HAP-1 (cell line): ENCODE data around the gene NIT1.
"Not testable (repeated sequence)": the region's sequence is repeated elsewhere in the genome, so short reads cannot be mapped to it uniquely, and the experiment has no call there.

Experiments used
- DNase-seq, 2 experiments: peaks; one replicate each; pipeline ENCODE4 v3.0.0-alpha.2; 2016 to 2020; ENCODE audit warnings: low spot score in 2 of 2
- H3K27me3 ChIP-seq: fragments of 250-450 bp; sonication (Bioruptor Pico); 2 replicates; pipeline ENCODE4 v1.5.1; 2020; ENCODE audit warnings: low read depth, mild to moderate bottlenecking, moderate library complexity
- H3K36me3 ChIP-seq: fragments of 250-450 bp; sonication (Bioruptor Pico); replicated peaks from 2 replicates; pipeline ENCODE4 v1.5.1; 2020; ENCODE audit warnings: mild to moderate bottlenecking
- H3K4me1 ChIP-seq: fragments of 250-450 bp; sonication (Bioruptor Pico); 2 replicates; pipeline ENCODE4 v1.5.1; 2020; ENCODE audit warnings: mild to moderate bottlenecking
- H3K4me3 ChIP-seq: fragments of 250-450 bp; sonication (Bioruptor Pico); 2 replicates; pipeline ENCODE4 v1.5.1; 2020; ENCODE audit warnings: mild to moderate bottlenecking, moderate library complexity
- H3K9me3 ChIP-seq: fragments of 250-450 bp; sonication (Bioruptor Pico); 2 replicates; pipeline ENCODE4 v1.5.1; 2020; ENCODE audit warnings: mild to moderate bottlenecking, moderate library complexity
- in situ Hi-C: fragments of 300-500 bp; cut with MboI; formaldehyde crosslinking; loops from 3 replicates; pipeline ENCODE4 v1.14.3; 2020; ENCODE audit warnings: low sequenced_read_pairs, inconsistent platforms, mixed read lengths

NIT1 gene

DNA sequence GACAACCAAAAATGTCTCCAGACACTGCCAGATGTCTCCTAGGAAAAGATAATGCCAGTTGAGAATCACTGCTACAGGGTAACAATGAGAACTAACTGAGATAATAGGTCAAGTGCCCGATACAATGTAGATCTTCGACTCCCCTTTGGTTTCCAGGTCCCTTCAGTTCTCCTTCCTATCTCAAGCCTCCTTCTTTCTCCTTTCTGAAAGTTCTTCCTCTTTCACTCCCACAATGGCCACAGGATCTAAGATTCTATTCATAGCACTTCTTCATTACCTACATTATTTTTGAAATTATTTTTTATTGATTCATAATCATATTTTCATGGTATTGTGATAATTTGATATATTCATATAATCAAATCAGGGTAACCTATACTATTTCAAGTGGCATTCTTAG, 6.4 kb upstream of the NIT1 start:
- H3K36me3 ChIP-seq, result peaks cover 5% of the 10 kb centered on the region
- peaks cover 5% of the 10 kb centered on the region; the same call in 1 of the 2 replicates for H3K4me1 ChIP-seq
- in situ Hi-C loops, result no loop called here
- H3K27me3 ChIP-seq, result no peaks in the 10 kb centered on the region
- no peak overlapping the region for H3K4me3 ChIP-seq
- no peaks in the 10 kb centered on the region for H3K9me3 ChIP-seq
- no peak for DNase-seq

DNA sequence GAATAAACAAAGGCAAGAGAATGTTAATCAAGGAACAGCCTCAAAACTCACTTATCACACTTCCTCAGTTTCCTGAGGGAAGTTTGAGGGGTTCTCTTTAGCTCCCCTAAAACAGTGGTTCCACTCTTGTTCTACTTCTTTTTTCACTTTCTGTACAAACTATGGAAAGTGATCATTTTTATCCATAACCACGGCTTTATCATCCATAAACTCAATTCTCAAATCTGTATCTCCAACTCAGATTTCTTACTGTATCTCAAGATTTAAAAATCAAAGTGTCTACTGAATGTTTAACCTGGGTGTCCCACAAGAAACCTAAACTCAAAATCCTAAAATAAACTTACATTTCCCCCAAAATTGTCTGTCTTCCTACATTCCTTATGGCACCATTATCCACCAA, 4.0 kb upstream of the NIT1 start:
- DNase-seq, result no peak
- peaks cover 8% of the 10 kb centered on the region for H3K4me1 ChIP-seq

DNA sequence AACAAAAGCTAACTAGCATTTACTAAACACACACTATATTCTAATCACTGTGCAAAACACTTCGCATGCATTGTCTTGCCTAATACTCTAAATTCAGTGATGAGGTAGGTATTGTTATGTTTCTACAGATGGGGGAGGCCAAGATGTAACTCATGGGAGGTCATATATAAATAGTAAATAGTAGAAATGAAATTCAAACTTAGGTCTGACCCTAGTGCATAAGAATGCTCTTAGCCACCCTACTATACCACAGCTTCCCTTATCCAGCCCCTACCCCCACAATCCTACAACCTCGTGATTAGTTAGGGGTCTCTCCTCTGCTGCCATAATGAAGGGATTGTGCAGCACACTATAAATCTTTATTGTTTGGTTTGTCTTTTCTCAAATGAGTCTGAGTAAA, 3.3 kb upstream of the NIT1 start:
- H3K36me3 ChIP-seq, result peaks cover 8% of the 10 kb centered on the region; the same call in 1 of the 2 replicates
- in situ Hi-C loops, result no loop called here
- no peaks in the 10 kb centered on the region for H3K27me3 ChIP-seq
- H3K9me3 ChIP-seq, result no peaks in the 10 kb centered on the region
- H3K4me3 ChIP-seq, result no peak overlapping the region
- H3K4me1 ChIP-seq, result peaks cover 14% of the 10 kb centered on the region
- DNase-seq, result no peak

More for the DNA sequence above, 4.0 kb upstream of the NIT1 start:
- Histone ChIP-seq H3K4me3 (no peak overlapping the region), H3K27me3 (no peaks in the 10 kb centered on the region), H3K36me3 (peaks cover 8% of the 10 kb centered on the region; the same call in 1 of the 2 replicates), H3K9me3 (no peaks in the 10 kb centered on the region)
- in situ Hi-C loops, result no loop called here

DNA sequence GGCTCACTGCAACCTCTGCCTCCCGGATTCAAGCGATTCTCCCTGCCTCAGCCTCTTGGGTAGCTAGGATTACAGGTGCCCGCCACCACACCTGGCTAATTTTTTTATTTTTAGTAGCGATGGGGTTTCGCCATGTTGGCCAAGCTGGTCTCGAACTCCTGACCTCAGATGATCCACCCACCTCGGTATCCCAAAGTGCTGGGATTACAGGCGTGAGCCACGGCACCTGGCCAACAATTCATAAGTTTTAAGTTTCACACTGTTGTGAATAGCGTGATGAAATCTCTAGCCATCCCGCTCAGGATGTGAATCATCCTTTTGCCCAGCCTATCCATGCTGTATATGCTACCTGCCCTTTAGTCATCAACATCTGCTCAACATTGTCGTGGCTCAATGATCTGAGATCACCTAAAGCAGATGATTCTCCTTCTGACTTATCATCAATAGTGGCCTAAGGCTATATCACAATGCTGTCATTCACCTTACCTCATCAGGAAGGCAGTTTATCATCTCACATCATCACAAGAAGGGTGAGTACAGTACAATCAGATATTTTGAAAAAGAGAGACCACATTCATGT, 2.7 kb upstream of the NIT1 start:
- H3K4me3 ChIP-seq, result no peak overlapping the region
- H3K27me3 ChIP-seq, result no peaks in the 10 kb centered on the region
- no peak for DNase-seq
- peaks cover 15% of the 10 kb centered on the region for H3K36me3 ChIP-seq
- H3K4me1 ChIP-seq, result peaks cover 14% of the 10 kb centered on the region
- H3K9me3 ChIP-seq, result no peaks in the 10 kb centered on the region
- in situ Hi-C loops, result no loop called here

DNA sequence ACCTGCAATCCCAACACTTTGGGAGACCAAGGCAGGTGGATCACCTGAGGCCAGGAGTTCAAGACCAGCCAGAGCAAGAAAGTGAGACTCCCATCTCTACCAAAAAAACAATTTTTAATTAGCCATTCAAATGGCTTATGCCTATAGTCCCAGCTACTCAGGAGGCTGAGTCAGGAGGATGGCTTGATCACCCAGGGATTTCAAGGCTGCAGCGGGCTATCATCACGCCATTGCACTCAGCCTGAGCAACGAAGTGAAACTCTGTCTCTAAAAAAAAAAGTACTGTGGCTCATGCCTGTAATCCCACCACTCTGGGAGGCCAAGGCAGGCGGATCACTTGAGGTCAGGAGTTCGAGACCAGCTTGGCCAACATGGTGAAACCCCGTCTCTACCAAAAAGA, 1.9 kb upstream of the NIT1 start:
- H3K4me3 ChIP-seq, DNase-seq, in situ Hi-C loops, H3K9me3 ChIP-seq, H3K27me3 ChIP-seq: not testable (repeated sequence)
- peaks cover 14% of the 10 kb centered on the region for H3K4me1 ChIP-seq
- H3K36me3 ChIP-seq, result peaks cover 22% of the 10 kb centered on the region

DNA sequence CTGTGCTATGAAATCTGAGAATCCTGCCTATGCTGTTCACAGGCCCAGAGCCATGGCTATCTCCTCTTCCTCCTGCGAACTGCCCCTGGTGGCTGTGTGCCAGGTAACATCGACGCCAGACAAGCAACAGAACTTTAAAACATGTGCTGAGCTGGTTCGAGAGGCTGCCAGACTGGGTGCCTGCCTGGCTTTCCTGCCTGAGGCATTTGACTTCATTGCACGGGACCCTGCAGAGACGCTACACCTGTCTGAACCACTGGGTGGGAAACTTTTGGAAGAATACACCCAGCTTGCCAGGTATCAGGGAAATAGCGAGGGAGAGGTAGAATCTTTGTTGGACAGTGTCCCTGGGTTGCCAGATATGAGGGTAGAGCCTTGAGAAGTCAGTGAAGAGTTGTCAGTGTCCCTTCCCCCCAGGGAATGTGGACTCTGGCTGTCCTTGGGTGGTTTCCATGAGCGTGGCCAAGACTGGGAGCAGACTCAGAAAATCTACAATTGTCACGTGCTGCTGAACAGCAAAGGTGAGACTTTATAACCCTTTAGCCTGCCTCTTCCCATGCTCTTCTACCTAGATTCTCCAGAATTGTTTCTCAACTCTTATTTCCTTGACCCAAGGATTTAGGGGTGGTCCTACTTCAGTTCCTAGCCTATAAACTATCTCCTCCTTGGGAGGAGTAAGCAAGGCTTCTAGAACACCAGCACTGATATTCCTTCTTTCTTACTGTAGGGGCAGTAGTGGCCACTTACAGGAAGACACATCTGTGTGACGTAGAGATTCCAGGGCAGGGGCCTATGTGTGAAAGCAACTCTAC, 1.4 kb downstream of the NIT1 start:
- Histone ChIP-seq H3K4me1 (peaks cover 14% of the 10 kb centered on the region), H3K9me3 (no peaks in the 10 kb centered on the region), H3K27me3 (no peaks in the 10 kb centered on the region), H3K4me3 (peak overlapping the region; percentile 91), H3K36me3 (peaks cover 52% of the 10 kb centered on the region)
- DNase-seq, result peak; percentile 52 to 65
- in situ Hi-C loops, result no loop called here

DNA sequence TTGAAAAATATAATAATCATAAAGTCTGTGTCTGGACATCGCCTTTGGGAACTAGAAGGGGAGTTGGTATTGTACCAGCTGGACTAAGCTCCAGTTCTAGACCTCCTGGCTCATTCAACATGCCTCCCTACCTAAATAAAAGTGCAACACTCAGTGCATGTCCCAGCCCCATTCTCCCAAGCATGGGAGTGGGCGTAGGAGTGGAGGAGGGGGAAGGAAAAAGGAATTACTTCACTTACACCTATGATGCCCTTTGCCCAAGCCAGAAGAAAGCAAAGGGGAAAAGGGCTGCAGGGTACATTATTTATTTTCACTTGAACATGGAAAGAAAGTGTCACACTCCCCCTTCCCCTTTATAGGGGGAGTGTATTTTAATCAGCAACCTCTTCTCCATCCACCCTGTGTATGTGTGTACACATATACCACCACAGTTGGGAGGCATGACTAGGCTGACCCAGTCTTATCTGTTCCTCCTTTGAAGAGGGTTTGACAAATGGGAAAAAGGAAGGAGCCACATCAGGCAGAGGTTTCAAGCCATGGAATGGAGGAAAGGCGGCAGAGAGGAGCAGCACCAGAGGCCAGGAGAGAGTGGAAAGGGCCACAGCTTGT, 3.2 kb downstream of the NIT1 start:
- Histone ChIP-seq H3K36me3 (peaks cover 59% of the 10 kb centered on the region), H3K27me3 (no peaks in the 10 kb centered on the region), H3K9me3 (no peaks in the 10 kb centered on the region), H3K4me1 (peaks cover 10% of the 10 kb centered on the region), H3K4me3 (no peak overlapping the region)
- in situ Hi-C loops, result no loop called here
- DNase-seq, result no peak

DNA sequence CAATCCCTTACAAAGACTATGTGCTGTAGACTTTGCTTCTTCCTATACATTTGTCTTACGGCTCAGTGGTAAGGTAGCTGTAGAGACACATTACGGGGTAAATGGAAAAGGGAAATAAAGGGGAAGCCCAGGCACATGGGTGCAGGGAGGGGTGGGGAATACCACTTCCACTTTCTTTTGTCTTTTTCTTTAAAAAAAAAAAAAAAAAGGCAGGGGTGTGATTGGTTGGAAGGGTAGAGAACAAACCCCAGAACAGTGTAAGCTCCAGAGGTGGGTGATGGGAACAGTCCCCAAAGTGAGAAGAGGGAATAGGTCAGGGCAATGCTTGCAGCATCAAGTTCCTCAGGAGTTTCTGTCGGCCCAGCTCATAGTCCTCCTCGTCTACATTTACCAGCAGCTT, 3.9 kb downstream of the NIT1 start:
- no peak for DNase-seq
- Histone ChIP-seq H3K36me3 (peaks cover 64% of the 10 kb centered on the region), H3K4me1 (peaks cover 10% of the 10 kb centered on the region), H3K27me3 (no peaks in the 10 kb centered on the region), H3K4me3 (no peak overlapping the region), H3K9me3 (no peaks in the 10 kb centered on the region)
- in situ Hi-C loops, result no loop called here

DNA sequence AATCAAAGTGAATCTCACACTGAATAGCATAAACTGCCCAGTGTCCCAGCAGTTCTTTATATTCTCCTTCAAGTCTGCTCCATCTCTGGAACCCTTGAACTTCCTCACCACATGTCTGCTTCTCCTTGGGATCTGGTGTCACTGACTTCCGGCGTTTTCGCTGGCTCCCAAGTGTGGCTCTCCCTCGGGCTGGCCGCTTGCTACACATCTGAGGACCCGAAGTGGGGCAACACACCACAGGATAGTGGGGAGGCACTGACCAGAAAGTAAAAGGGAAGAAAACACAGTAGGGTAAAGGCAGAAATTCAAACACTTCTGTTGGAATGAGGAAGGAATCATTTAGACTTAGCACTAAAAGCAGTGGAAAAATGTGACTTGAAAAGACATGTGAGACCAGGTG, 5.1 kb downstream of the NIT1 start:
- peaks cover 71% of the 10 kb centered on the region for H3K36me3 ChIP-seq
- no peaks in the 10 kb centered on the region for H3K9me3 ChIP-seq
- in situ Hi-C loops, result no loop called here
- H3K4me1 ChIP-seq, result peaks cover 10% of the 10 kb centered on the region
- no peak for DNase-seq
- H3K27me3 ChIP-seq, result no peaks in the 10 kb centered on the region
- no peak overlapping the region for H3K4me3 ChIP-seq

DNA sequence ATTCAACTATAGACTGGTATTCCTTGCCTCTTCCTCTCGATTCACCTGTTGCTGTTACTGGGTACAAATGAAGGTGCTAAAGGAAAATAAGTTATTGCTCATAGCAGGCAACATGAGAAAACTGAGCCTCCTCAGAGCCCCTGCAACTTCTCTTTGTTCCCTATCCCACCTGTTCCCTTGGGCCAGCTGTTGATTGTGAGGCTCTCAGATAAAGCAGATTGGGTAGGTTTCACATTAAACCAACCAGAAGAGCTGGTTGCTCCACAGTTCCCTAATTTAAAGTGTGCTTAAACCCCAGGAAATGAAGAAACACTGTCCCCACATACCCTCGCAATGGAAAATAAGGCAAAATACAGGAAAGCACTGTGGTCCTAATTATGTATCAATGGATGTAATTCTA, 9.7 kb downstream of the NIT1 start:
- peaks cover 56% of the 10 kb centered on the region for H3K36me3 ChIP-seq
- in situ Hi-C loops, result no loop called here
- H3K9me3 ChIP-seq, result no peaks in the 10 kb centered on the region
- H3K4me1 ChIP-seq, result peaks cover 13% of the 10 kb centered on the region
- DNase-seq, result no peak
- no peak overlapping the region for H3K4me3 ChIP-seq
- H3K27me3 ChIP-seq, result no peaks in the 10 kb centered on the region

DNA sequence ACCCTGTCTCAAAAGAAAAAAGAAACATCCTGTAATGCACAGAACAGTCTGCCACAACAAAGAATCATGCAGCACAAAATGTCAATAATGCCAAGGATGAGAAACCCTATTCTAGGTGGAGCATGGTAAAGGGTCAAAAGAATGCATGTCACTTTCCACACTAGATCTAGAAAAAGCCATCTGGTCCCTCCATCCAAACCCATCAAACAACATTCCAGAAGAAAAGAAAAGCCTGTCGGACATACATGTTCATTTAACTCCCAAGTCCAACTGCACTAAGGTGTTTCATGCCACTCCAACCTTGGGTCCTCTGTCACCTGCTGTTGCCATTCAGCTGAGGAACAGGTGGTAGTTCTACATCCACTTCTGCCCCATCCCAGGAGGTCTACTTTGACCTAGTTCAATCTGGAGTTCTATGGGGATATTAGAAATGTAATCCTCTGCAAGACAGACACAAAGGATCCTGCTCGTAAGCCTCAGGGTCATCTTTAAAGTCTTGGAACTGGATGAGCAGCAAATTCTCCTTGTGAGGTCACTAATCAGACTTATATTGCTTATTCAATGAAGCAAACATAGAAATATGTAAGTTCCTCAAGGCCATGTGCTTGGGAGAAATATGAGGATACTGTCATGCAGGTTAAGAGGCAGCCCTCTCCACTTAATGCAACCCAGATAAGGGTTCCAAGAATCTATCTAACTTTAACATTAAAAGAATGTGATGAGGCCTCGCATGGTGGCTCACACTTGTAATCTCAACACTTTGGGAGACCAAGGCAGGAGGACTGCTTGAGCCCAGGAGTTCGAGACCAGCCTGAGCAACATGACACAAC, 10.9 kb downstream of the NIT1 start:
- in situ Hi-C loops, result no loop called here
- Histone ChIP-seq H3K4me1 (peaks cover 17% of the 10 kb centered on the region), H3K36me3 (peaks cover 48% of the 10 kb centered on the region), H3K27me3 (no peaks in the 10 kb centered on the region), H3K9me3 (no peaks in the 10 kb centered on the region), H3K4me3 (no peak overlapping the region)
- DNase-seq, result no peak

DNA sequence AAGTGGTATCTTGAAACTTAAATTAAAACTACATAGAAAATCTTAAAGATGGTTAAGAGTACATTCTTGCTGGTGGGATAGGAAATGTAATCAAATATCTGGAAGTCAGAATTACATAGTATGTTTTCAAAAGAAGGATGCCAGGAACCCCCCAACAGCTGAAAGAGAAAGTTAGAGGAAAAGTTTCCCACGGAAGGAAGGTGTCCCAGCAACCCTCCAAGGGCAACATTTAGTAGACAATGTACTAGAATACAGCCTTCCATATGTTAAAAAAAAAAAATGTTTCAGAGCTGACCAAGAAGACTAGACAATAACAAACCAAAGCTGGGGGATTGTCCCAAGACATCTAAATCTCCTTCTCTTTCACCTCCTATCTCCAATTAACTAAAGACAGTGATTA, 12.4 kb downstream of the NIT1 start:
- in situ Hi-C loops, result no loop called here
- H3K4me1 ChIP-seq, result peaks cover 17% of the 10 kb centered on the region
- H3K9me3 ChIP-seq, result no peaks in the 10 kb centered on the region
- no peaks in the 10 kb centered on the region for H3K27me3 ChIP-seq
- H3K4me3 ChIP-seq, result no peak overlapping the region
- no peak for DNase-seq
- H3K36me3 ChIP-seq, result peaks cover 38% of the 10 kb centered on the region

DNA sequence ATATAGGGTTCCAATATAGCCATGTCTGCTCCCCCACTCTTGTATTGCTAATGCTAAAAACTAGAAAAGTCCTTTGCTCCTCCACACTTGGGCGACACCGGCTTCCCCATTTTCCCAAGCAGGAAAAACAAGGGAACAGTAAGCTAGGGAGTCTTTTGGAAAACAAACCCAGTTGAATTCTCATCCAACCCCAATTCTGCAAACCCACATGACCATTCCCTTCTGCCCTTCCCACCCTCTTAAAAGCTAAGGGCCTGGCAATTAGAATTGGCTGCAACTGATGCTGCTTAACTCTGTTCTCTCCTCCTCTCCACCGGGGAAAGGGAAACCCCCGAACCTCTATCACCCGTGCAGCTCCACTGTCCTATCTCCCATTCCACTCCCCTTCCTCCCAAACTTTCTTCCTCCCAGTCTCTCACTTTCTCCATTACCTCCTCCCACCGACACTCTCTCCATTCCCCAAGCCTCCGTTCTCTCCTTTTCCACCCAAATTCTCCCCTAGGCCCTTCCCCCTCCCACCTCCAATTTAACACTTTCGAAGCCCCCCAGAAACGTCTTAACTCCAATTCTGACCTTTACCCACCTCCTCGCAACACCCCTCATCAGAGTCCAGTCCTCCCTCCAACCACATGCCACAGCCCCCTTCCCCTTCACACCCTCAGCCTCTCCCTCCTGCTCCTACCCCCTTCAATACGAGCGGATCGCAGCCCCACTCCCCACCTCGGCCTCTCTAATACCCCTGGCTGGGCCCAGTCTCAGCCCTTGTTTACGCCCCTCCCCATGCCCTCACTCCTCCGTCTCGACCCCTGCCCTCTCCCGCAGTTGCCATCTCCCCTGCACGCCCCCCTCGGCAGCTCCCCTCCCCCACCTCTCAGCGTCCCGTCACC, 13.9 kb downstream of the NIT1 start:
- Histone ChIP-seq H3K4me3 (peak overlapping the region; percentile 45), H3K36me3 (peaks cover 28% of the 10 kb centered on the region), H3K27me3 (no peaks in the 10 kb centered on the region), H3K9me3 (no peaks in the 10 kb centered on the region), H3K4me1 (peaks cover 17% of the 10 kb centered on the region)
- DNase-seq, result peak in 1 of 2 experiments; percentile 22
- in situ Hi-C loops, result no loop called here
